K562 (cell line): ENCODE results near the gene LRP1. TPM values are rescaled to one million over a fixed set of nuclear protein-coding genes. Genes with fewer than 3 reads are reported as not detected.
A peak's percentile ranks its signal among the peaks of the same experiment; 100 is the strongest.

Experiments
- CSDE1 ChIP-seq, 2 experiments: fragments of 450-650 bp; IDR thresholded peaks; 2 replicates each; pipeline ENCODE4 v1.6.1; 2016; ENCODE audit warnings: mild to moderate bottlenecking in 1 of 2
- CTBP1 ChIP-seq: fragments of 450-650 bp; IDR thresholded peaks from 2 replicates; pipeline ENCODE4 v1.6.1; 2016; ENCODE audit warnings: borderline replicate concordance
- FOXO4 ChIP-seq: fragments of 450-650 bp; formaldehyde crosslinking; IDR thresholded peaks from 2 replicates; pipeline ENCODE4 v1.4.0; 2020; ENCODE audit warnings: mild to moderate bottlenecking, moderate library complexity
- GTF2A2 ChIP-seq: IDR thresholded peaks from 2 replicates; pipeline ENCODE4 v1.6.1; 2016; ENCODE audit warnings: mild to moderate bottlenecking, missing genetic modification characterization, missing compliant biosample characterization
- HNRNPL ChIP-seq: fragments of 200-400 bp; formaldehyde crosslinking; IDR thresholded peaks from 2 replicates; pipeline ENCODE4 v1.6.1; 2017; ENCODE audit warnings: low read depth, mild to moderate bottlenecking, low read length
- IRF2 ChIP-seq: sonication (generic); formaldehyde crosslinking; IDR thresholded peaks from 2 replicates; pipeline ENCODE4 v1.8.1; 2022; ENCODE audit warnings: mild to moderate bottlenecking, missing genetic modification reagents
- NCOR1 ChIP-seq: fragments of 450-650 bp; IDR thresholded peaks from 2 replicates; pipeline ENCODE4 v1.6.1; 2016; ENCODE audit warnings: mild to moderate bottlenecking, moderate library complexity
- NFIC ChIP-seq: fragments of 450-650 bp; IDR thresholded peaks from 2 replicates; pipeline ENCODE4 v1.6.1; 2017; ENCODE audit warnings: mild to moderate bottlenecking, inconsistent platforms
- NKRF ChIP-seq: fragments of 450-650 bp; IDR thresholded peaks from 2 replicates; pipeline ENCODE4 v1.6.1; 2016; ENCODE audit warnings: borderline replicate concordance
- PBX2 ChIP-seq, 2 experiments: IDR thresholded peaks in 1 of 2; conservative IDR thresholded peaks in 1 of 2; 2 replicates each; pipeline ENCODE4 v1.6.1; 2016; ENCODE audit warnings: low read depth in 2 of 2, mild to moderate bottlenecking in 1 of 2, missing compliant biosample characterization in 1 of 2, missing genetic modification characterization in 1 of 2, moderate library complexity in 1 of 2
- POLR2B ChIP-seq: fragments of 450-650 bp; IDR thresholded peaks from 2 replicates; pipeline ENCODE4 v1.6.1; 2018; ENCODE audit warnings: low read depth; ENCODE audit not compliant: partially characterized antibody
- PTBP1 ChIP-seq: fragments of 200-400 bp; formaldehyde crosslinking; IDR thresholded peaks from 2 replicates; pipeline ENCODE4 v1.6.1; 2017; ENCODE audit warnings: low read depth, low read length
- RB1 ChIP-seq: fragments of 450-650 bp; IDR thresholded peaks from 2 replicates; pipeline ENCODE4 v1.6.1; 2017; ENCODE audit warnings: low read depth, mild to moderate bottlenecking
- RBFOX2 ChIP-seq: fragments of 200-400 bp; formaldehyde crosslinking; IDR thresholded peaks from 2 replicates; pipeline ENCODE4 v1.6.1; 2017; ENCODE audit warnings: low read depth, mild to moderate bottlenecking, low read length, moderate library complexity
- RCOR1 ChIP-seq, 2 experiments: IDR thresholded peaks; 2 replicates each; pipeline ENCODE4 v1.6.1; 2012; ENCODE audit warnings: low read depth in 2 of 2, low read length in 2 of 2, borderline replicate concordance in 1 of 2, improper control_type of control experiment in 1 of 2
- SAFB2 ChIP-seq: fragments of 200-400 bp; formaldehyde crosslinking; IDR thresholded peaks from 2 replicates; pipeline ENCODE4 v1.6.1; 2018; ENCODE audit warnings: borderline replicate concordance, low read length, low read depth, moderate library complexity; ENCODE audit not compliant: severe bottlenecking
- SIN3A ChIP-seq, 2 experiments: fragments of 150-350 bp in 1 of 2; IDR thresholded peaks; 2 replicates each; pipeline ENCODE4 v1.6.1; 2011 to 2016; ENCODE audit warnings: borderline replicate concordance in 2 of 2, low read depth in 2 of 2, low read length in 2 of 2, mild to moderate bottlenecking in 2 of 2, moderate library complexity in 2 of 2; ENCODE audit not compliant: control insufficient read depth in 1 of 2
- SREBF1 ChIP-seq: fragments of 150-350 bp; IDR thresholded peaks from 2 replicates; pipeline ENCODE4 v1.6.1; 2014; ENCODE audit warnings: antibody characterized with exemption, low read depth, low read length, borderline replicate concordance
- TAF7 ChIP-seq: fragments of 450-650 bp; IDR thresholded peaks from 2 replicates; pipeline ENCODE4 v1.6.1; 2016; ENCODE audit warnings: missing genetic modification characterization, missing compliant biosample characterization
- TFAM ChIP-seq: fragments of 250-450 bp; sonication (Bioruptor Pico); conservative IDR thresholded peaks from 2 replicates; pipeline ENCODE4 v1.5.0; 2021; ENCODE audit warnings: mild to moderate bottlenecking, moderate library complexity
- TOE1 ChIP-seq, 2 experiments: fragments of 450-650 bp in 1 of 2; sonication (generic) in 1 of 2; formaldehyde crosslinking in 1 of 2; IDR thresholded peaks; 2 replicates each; pipeline versions ENCODE4 v1.7.1 to v1.8.0; 2016 to 2022; ENCODE audit warnings: borderline replicate concordance in 2 of 2, mild to moderate bottlenecking in 2 of 2, antibody characterized with exemption in 1 of 2, inconsistent platforms in 1 of 2, low read depth in 1 of 2, missing genetic modification reagents in 1 of 2, moderate library complexity in 1 of 2
- ZNF146 ChIP-seq: IDR thresholded peaks from one replicate; pipeline ENCODE4 v1.6.1; 2018; ENCODE audit warnings: missing compliant biosample characterization; ENCODE audit not compliant: unreplicated experiment
- polyA plus RNA-seq, 8 experiments: library from polyadenylated mRNA; depleted of rRNA in 4 of 8; stranded (reverse) in 5 of 8; unstranded in 3 of 8; fragments of >200 nt; fragmentation: Nextera tagmentation in 2 of 8; fragmentation: Illumina TruSeq in 1 of 8; extraction: Ambion mirVana in 2 of 8; extraction: Trizol in 1 of 8; gene quantifications; 2 replicates each; pipeline versions ENCODE4 v1.2.1 to v1.2.3, GENCODE V29; 2011 to 2014; ENCODE audit warnings: inconsistent platforms in 1 of 8, missing spikeins in 1 of 8
- total RNA-seq, 7 experiments: library from RNA; depleted of rRNA in 6 of 7; stranded (reverse); fragments of >200 nt in 6 of 7; fragmentation: Illumina TruSeq in 2 of 7; extraction: Trizol in 2 of 7; gene quantifications; 2 replicates each; pipeline versions ENCODE4 v1.2.1 to v1.2.3, GENCODE V29; 2011 to 2021; ENCODE audit warnings: low replicate concordance in 1 of 7

LRP1 gene
- total and polyA plus RNA-seq, 9 of the 15 experiments (the other 6 are each of a cell fraction or from before 2014, with no cell fraction given), result 0.04 to 0.64 (median 0.19) TPM; not detected in 2

GRCh38 chr12:57213058-57213715 is 84.9 kb downstream of the LRP1 start (continued):
- no peak for TF ChIP-seq SIN3A (IDR thresholded peaks at IDR 0.05; ENCODE audit: borderline replicate concordance in 2 of 2, control insufficient read depth in 1 of 2, low read depth in 2 of 2, low read length in 2 of 2)
- no peak for TF ChIP-seq IRF2 (CRISPR knock-in tag)
- no peak; the same call in 1 of the 2 replicates for TF ChIP-seq CTBP1
- TF ChIP-seq GTF2A2 (tag), result no peak
- no peak for TF ChIP-seq NKRF
- TF ChIP-seq RBFOX2, result no peak
- no peak for TF ChIP-seq NCOR1
- TF ChIP-seq RB1, result peak; percentile 55; the same call in 1 of the 2 replicates
- no peak for TF ChIP-seq TFAM
- TF ChIP-seq PBX2 (CRISPR knock-in tag; IDR thresholded peaks at IDR 0.05; ENCODE audit: low read depth), result no peak
- TF ChIP-seq PBX2 (tag; conservative IDR thresholded peaks at IDR 0.05; ENCODE audit: low read depth), result no peak
- TF ChIP-seq TAF7 (tag), result no peak
- no peak for TF ChIP-seq SAFB2
- no peak for TF ChIP-seq NFIC
- 0 out of 4 replicates have a peak, but pooled peaks of 1 of the 2 experiments have one; percentile 12 for TF ChIP-seq RCOR1 (IDR thresholded peaks at IDR 0.05; ENCODE audit: borderline replicate concordance in 1 of 2, low read depth in 2 of 2, low read length in 2 of 2)
- no peak for TF ChIP-seq SREBF1
- no peak for TF ChIP-seq CSDE1 (IDR thresholded peaks at IDR 0.05)
- TF ChIP-seq ZNF146 (CRISPR knock-in tag), result no peak
- no peak for TF ChIP-seq POLR2B
- no peak for TF ChIP-seq PTBP1
- no peak for TF ChIP-seq TOE1 (IDR thresholded peaks at IDR 0.05; ENCODE audit: borderline replicate concordance)
- TF ChIP-seq TOE1 (CRISPR knock-in tag; IDR thresholded peaks at IDR 0.05; ENCODE audit: borderline replicate concordance, low read depth), result no peak
- no peak for TF ChIP-seq FOXO4 (CRISPR knock-in tag)
- peak; percentile 52; the same call in 1 of the 2 replicates for TF ChIP-seq HNRNPL
